WTC11 (cell line): Measurements from ENCODE around the gene ARID1A. TPM values are rescaled to one million over a fixed set of nuclear protein-coding genes. Genes with fewer than 3 reads are reported as not detected.
A peak's percentile ranks its signal among the peaks of the same experiment; 100 is the strongest.
"Not testable (repeated sequence)": the region's sequence is repeated elsewhere in the genome, so short reads cannot be mapped to it uniquely, and the experiment has no call there.

Experiments used
- ATAC-seq: fragments of 200-7000 bp; cut with Tn5 transposase; 2 replicates; pipeline ENCODE4 v1.10.0; 2021; ENCODE audit warnings: mild to moderate bottlenecking, moderate library complexity
- CTCF ChIA-PET: fragments of 300-600 bp; sonication (Branson Sonifier 250); formaldehyde crosslinking; loops from one replicate; lab custom pipeline; 2021; ENCODE audit warnings: antibody characterized with exemption; lab: Charles Lee
- POLR2A ChIA-PET: fragments of 350-600 bp; sonication (Branson Sonifier 250); formaldehyde crosslinking; loops from one replicate; lab custom pipeline; 2021; ENCODE audit warnings: antibody characterized with exemption; lab: Charles Lee
- DNase-seq: peaks from one replicate; pipeline ENCODE4 v3.0.0; 2021; ENCODE audit warnings: low spot score
- H3K27ac Mint-ChIP-seq: 2 replicates; pipeline ENCODE4 v1.8.0; 2021; ENCODE audit warnings: mixed read lengths
- H3K27me3 Mint-ChIP-seq: 2 replicates; pipeline ENCODE4 v1.8.0; 2021; ENCODE audit warnings: low read depth, mild to moderate bottlenecking, moderate library complexity, mixed read lengths
- H3K36me3 Mint-ChIP-seq: 2 replicates; pipeline ENCODE4 v1.8.0; 2021; ENCODE audit warnings: mixed read lengths
- H3K4me1 Mint-ChIP-seq: 2 replicates; pipeline ENCODE4 v1.8.0; 2022; ENCODE audit warnings: mixed read lengths
- H3K4me3 Mint-ChIP-seq: 2 replicates; pipeline ENCODE4 v1.8.0; 2021; ENCODE audit warnings: mild to moderate bottlenecking, moderate library complexity, mixed read lengths
- H3K9me3 Mint-ChIP-seq: 2 replicates; pipeline ENCODE4 v1.8.0; 2021; ENCODE audit warnings: mixed read lengths
- ATF1 ChIP-seq: sonication (generic); formaldehyde crosslinking; IDR thresholded peaks from 2 replicates; pipeline ENCODE4 v1.8.1; 2023; ENCODE audit warnings: mild to moderate bottlenecking, moderate library complexity, missing genetic modification reagents
- CBFB ChIP-seq: sonication (generic); formaldehyde crosslinking; IDR thresholded peaks from 2 replicates; pipeline ENCODE4 v1.8.1; 2022; ENCODE audit warnings: mild to moderate bottlenecking, low read depth, missing genetic modification reagents
- EMX1 ChIP-seq: fragments of 250-450 bp; sonication (Bioruptor Pico); IDR thresholded peaks from 2 replicates; pipeline ENCODE4 v1.8.0; 2021; ENCODE audit warnings: mild to moderate bottlenecking
- ETV6 ChIP-seq: sonication (generic); formaldehyde crosslinking; IDR thresholded peaks from 2 replicates; pipeline ENCODE4 v1.8.1; 2022; ENCODE audit warnings: mild to moderate bottlenecking, missing genetic modification reagents
- FOXP1 ChIP-seq: sonication (generic); formaldehyde crosslinking; IDR thresholded peaks from 2 replicates; pipeline ENCODE4 v1.8.0; 2022; ENCODE audit warnings: missing genetic modification reagents, mild to moderate bottlenecking, moderate library complexity, borderline replicate concordance
- GABPB1 ChIP-seq: sonication (generic); formaldehyde crosslinking; IDR thresholded peaks from 2 replicates; pipeline ENCODE4 v1.8.1; 2023; ENCODE audit warnings: mild to moderate bottlenecking, missing genetic modification reagents
- MXD4 ChIP-seq: fragments of 250-450 bp; sonication (Bioruptor Pico); IDR thresholded peaks from 2 replicates; pipeline ENCODE4 v1.8.0; 2021; ENCODE audit warnings: mild to moderate bottlenecking, moderate library complexity, borderline replicate concordance
- NFYB ChIP-seq: sonication (generic); formaldehyde crosslinking; conservative IDR thresholded peaks from 2 replicates; pipeline ENCODE4 v1.8.0; 2022; ENCODE audit warnings: low read depth, missing genetic modification reagents
- OVOL2 ChIP-seq: fragments of 250-450 bp; sonication (Bioruptor Pico); IDR thresholded peaks from 2 replicates; pipeline ENCODE4 v1.9.0; 2021; ENCODE audit warnings: mild to moderate bottlenecking, borderline replicate concordance
- RORB ChIP-seq: fragments of 250-450 bp; sonication (Bioruptor Pico); IDR thresholded peaks from 2 replicates; pipeline ENCODE4 v1.9.0; 2021; ENCODE audit warnings: mild to moderate bottlenecking
- ZNF317 ChIP-seq: sonication (generic); formaldehyde crosslinking; IDR thresholded peaks from 2 replicates; pipeline ENCODE4 v1.8.1; 2023; ENCODE audit warnings: low read depth, mild to moderate bottlenecking, moderate library complexity, missing genetic modification reagents, borderline replicate concordance
- total RNA-seq: library from RNA; stranded (reverse); gene quantifications from 3 replicates; pipeline ENCODE4 v1.2.3, GENCODE V29; 2021
- TF ChIP-seq, protein P1 (sequence below): sonication (generic); formaldehyde crosslinking; IDR thresholded peaks from 2 replicates; pipeline ENCODE4 v1.8.1; 2022; ENCODE audit warnings: mild to moderate bottlenecking, missing genetic modification reagents, moderate library complexity, borderline replicate concordance
- TF ChIP-seq, protein P2 (sequence below): fragments of 250-450 bp; sonication (Bioruptor Pico); IDR thresholded peaks from 2 replicates; pipeline ENCODE4 v1.8.0; 2021; ENCODE audit warnings: mild to moderate bottlenecking
- TF ChIP-seq, protein P3 (sequence below): sonication (generic); formaldehyde crosslinking; IDR thresholded peaks from 2 replicates; pipeline ENCODE4 v1.8.1; 2022; ENCODE audit warnings: low read depth, mild to moderate bottlenecking, moderate library complexity, missing genetic modification reagents, borderline replicate concordance
- TF ChIP-seq, protein P4 (sequence below): sonication (generic); formaldehyde crosslinking; IDR thresholded peaks from 2 replicates; pipeline ENCODE4 v1.8.0; 2022; ENCODE audit warnings: mild to moderate bottlenecking, missing genetic modification reagents
- TF ChIP-seq, protein P5 (sequence below): sonication (generic); formaldehyde crosslinking; IDR thresholded peaks from 2 replicates; pipeline ENCODE4 v1.8.1; 2022; ENCODE audit warnings: low read depth, missing genetic modification reagents, borderline replicate concordance
- TF ChIP-seq, protein P6 (sequence below): sonication (generic); formaldehyde crosslinking; conservative IDR thresholded peaks from 2 replicates; pipeline ENCODE4 v1.8.1; 2022; ENCODE audit warnings: mild to moderate bottlenecking, missing genetic modification reagents
- TF ChIP-seq, protein P7 (sequence below): sonication (generic); formaldehyde crosslinking; IDR thresholded peaks from 2 replicates; pipeline ENCODE4 v1.8.1; 2022; ENCODE audit warnings: mild to moderate bottlenecking, moderate library complexity, missing genetic modification reagents
- TF ChIP-seq, protein P8 (sequence below): fragments of 250-450 bp; sonication (Bioruptor Pico); IDR thresholded peaks from 2 replicates; pipeline ENCODE4 v1.9.0; 2021; ENCODE audit warnings: mild to moderate bottlenecking

The ARID1A gene
- total RNA-seq, 1 experiment from 2014 or later, result 98.0 TPM

DNA sequence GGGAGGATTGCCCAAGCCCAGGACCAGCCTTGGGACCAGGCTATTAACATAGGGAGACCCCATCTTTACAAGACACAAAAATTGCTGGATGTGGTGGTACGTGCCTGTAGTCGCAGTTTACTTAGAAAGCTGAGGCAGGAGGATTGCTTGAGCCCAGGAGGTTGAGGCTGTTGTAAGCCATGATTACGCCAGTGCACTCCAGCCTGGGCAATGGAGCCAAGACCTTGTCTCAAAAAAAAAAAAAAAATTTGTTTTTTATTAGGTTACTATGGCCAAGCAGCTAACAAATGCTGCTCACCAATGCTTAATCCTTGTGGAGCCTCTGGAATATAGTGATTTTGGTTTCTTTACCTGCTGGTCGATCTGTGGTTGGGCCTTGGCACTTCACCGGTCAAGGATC is 8.8 kb downstream of the ARID1A start:
- Mint-ChIP-seq H3K27ac (peak overlapping the region; percentile 26; the same call in 1 of the 2 replicates), H3K4me1 (peaks cover 26% of the 10 kb centered on the region), H3K9me3 (no peaks in the 10 kb centered on the region), H3K4me3 (no peak overlapping the region), H3K36me3 (peaks cover 17% of the 10 kb centered on the region), H3K27me3 (no peaks in the 10 kb centered on the region)
- ATAC-seq (no peak), DNase-seq (no peak)
- ChIA-PET POLR2A (interaction anchor here (0.6 kb wide), 1 partner anchor 11 kb away, joined by 3 read pairs; no protein-coding TSS in a partner anchor), CTCF (interaction anchor here (0.7 to 1.3 kb wide), 4 partner anchors 12 to 102 kb away, joined by 3 to 6 read pairs (median 4); no protein-coding TSS in a partner anchor)
- TF ChIP-seq, protein P1, sequence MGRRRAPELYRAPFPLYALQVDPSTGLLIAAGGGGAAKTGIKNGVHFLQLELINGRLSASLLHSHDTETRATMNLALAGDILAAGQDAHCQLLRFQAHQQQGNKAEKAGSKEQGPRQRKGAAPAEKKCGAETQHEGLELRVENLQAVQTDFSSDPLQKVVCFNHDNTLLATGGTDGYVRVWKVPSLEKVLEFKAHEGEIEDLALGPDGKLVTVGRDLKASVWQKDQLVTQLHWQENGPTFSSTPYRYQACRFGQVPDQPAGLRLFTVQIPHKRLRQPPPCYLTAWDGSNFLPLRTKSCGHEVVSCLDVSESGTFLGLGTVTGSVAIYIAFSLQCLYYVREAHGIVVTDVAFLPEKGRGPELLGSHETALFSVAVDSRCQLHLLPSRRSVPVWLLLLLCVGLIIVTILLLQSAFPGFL (CRISPR knock-in tag), result no peak
- TF ChIP-seq, protein P2, sequence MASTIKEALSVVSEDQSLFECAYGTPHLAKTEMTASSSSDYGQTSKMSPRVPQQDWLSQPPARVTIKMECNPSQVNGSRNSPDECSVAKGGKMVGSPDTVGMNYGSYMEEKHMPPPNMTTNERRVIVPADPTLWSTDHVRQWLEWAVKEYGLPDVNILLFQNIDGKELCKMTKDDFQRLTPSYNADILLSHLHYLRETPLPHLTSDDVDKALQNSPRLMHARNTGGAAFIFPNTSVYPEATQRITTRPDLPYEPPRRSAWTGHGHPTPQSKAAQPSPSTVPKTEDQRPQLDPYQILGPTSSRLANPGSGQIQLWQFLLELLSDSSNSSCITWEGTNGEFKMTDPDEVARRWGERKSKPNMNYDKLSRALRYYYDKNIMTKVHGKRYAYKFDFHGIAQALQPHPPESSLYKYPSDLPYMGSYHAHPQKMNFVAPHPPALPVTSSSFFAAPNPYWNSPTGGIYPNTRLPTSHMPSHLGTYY (CRISPR knock-in tag), result no peak
- TF ChIP-seq EMX1 (CRISPR knock-in tag) (no peak), RORB (CRISPR knock-in tag) (no peak), GABPB1 (no peak), CBFB (CRISPR knock-in tag) (no peak), ZNF317 (no peak), FOXP1 (CRISPR knock-in tag) (no peak), ATF1 (CRISPR knock-in tag) (no peak)
- TF ChIP-seq, protein P3, sequence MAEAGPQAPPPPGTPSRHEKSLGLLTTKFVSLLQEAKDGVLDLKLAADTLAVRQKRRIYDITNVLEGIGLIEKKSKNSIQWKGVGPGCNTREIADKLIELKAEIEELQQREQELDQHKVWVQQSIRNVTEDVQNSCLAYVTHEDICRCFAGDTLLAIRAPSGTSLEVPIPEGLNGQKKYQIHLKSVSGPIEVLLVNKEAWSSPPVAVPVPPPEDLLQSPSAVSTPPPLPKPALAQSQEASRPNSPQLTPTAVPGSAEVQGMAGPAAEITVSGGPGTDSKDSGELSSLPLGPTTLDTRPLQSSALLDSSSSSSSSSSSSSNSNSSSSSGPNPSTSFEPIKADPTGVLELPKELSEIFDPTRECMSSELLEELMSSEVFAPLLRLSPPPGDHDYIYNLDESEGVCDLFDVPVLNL, result no peak
- TF ChIP-seq, protein P4, sequence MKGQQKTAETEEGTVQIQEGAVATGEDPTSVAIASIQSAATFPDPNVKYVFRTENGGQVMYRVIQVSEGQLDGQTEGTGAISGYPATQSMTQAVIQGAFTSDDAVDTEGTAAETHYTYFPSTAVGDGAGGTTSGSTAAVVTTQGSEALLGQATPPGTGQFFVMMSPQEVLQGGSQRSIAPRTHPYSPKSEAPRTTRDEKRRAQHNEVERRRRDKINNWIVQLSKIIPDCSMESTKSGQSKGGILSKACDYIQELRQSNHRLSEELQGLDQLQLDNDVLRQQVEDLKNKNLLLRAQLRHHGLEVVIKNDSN (CRISPR knock-in tag), result no peak
- TF ChIP-seq, protein P5, sequence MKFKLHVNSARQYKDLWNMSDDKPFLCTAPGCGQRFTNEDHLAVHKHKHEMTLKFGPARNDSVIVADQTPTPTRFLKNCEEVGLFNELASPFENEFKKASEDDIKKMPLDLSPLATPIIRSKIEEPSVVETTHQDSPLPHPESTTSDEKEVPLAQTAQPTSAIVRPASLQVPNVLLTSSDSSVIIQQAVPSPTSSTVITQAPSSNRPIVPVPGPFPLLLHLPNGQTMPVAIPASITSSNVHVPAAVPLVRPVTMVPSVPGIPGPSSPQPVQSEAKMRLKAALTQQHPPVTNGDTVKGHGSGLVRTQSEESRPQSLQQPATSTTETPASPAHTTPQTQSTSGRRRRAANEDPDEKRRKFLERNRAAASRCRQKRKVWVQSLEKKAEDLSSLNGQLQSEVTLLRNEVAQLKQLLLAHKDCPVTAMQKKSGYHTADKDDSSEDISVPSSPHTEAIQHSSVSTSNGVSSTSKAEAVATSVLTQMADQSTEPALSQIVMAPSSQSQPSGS (CRISPR knock-in tag), result no peak
- TF ChIP-seq, protein P6, sequence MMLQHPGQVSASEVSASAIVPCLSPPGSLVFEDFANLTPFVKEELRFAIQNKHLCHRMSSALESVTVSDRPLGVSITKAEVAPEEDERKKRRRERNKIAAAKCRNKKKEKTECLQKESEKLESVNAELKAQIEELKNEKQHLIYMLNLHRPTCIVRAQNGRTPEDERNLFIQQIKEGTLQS, result no peak

DNA sequence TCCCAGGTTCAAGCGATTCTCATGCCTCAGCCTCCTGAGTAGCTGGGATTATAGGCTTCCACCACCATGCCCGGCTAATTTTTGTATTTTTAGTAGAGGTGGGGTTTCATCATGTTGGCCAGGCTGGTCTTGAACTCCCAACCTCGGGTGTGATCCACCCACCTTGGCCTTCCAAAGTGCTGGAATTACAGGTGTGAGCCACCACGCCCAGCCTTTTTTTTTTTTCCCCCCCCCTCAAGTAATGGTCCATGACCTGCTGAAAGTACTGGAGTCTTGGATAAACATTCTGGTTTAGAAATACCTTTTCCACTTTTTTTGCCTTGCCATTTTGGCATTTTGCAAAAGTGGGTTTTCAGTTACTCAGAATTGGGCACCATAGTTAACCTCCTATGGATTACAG is 9.4 kb downstream of the ARID1A start:
- POLR2A ChIA-PET, result interaction anchor here (0.6 to 1.4 kb wide), 2 partner anchors 11 to 18 kb away, joined by 3 to 4 read pairs; no protein-coding TSS in a partner anchor
- H3K9me3 Mint-ChIP-seq, ATAC-seq, H3K27me3 Mint-ChIP-seq, H3K4me3 Mint-ChIP-seq, H3K27ac Mint-ChIP-seq, DNase-seq: not testable (repeated sequence)
- CTCF ChIA-PET, result interaction anchor here (1.3 to 1.4 kb wide), 2 partner anchors 13 to 103 kb away, joined by 3 to 4 read pairs; no protein-coding TSS in a partner anchor
- H3K36me3 Mint-ChIP-seq, result peaks cover 17% of the 10 kb centered on the region
- H3K4me1 Mint-ChIP-seq, result peaks cover 26% of the 10 kb centered on the region

DNA sequence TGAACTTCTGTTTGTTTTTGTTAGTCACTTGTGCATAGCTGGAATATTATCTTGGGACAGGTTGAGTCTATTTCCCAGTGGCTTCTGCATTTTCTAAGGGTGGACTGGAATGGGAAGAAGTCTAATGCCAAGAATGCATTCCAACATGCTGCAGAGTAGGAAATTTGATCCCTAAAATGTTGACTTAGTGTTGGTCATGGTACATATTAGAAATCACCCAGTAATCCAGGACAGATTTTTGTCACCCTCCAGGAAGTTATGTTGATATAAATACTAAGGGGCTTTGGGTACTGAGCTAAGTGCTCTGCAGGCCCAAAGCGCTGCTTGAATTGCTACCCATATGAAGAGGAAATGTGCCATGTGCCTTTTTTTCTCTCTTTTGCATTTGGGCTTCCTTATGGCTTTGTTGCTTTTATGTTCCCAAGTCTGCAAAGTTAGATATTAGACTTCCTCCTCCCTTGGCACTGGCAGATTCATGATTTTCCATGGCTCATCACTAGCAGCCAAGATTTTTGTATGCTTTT is 10.0 kb downstream of the ARID1A start:
- CTCF ChIA-PET, result interaction anchor here (1.0 to 1.4 kb wide), 2 partner anchors 8 to 104 kb away, joined by 3 read pairs; no protein-coding TSS in a partner anchor
- POLR2A ChIA-PET, result interaction anchor here (0.5 to 1.4 kb wide), 2 partner anchors 8 to 18 kb away, joined by 3 to 4 read pairs; no protein-coding TSS in a partner anchor
- Mint-ChIP-seq H3K27ac (peak overlapping the region; percentile 84), H3K36me3 (peaks cover 17% of the 10 kb centered on the region), H3K4me1 (peaks cover 26% of the 10 kb centered on the region), H3K27me3 (no peaks in the 10 kb centered on the region), H3K9me3 (no peaks in the 10 kb centered on the region), H3K4me3 (peak overlapping the region; percentile 31; the same call in 1 of the 2 replicates)
- DNase-seq (no peak), ATAC-seq (no peak)
- TF ChIP-seq, protein P7, sequence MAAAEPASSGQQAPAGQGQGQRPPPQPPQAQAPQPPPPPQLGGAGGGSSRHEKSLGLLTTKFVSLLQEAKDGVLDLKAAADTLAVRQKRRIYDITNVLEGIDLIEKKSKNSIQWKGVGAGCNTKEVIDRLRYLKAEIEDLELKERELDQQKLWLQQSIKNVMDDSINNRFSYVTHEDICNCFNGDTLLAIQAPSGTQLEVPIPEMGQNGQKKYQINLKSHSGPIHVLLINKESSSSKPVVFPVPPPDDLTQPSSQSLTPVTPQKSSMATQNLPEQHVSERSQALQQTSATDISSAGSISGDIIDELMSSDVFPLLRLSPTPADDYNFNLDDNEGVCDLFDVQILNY (CRISPR knock-in tag), result no peak
- TF ChIP-seq, protein P8, sequence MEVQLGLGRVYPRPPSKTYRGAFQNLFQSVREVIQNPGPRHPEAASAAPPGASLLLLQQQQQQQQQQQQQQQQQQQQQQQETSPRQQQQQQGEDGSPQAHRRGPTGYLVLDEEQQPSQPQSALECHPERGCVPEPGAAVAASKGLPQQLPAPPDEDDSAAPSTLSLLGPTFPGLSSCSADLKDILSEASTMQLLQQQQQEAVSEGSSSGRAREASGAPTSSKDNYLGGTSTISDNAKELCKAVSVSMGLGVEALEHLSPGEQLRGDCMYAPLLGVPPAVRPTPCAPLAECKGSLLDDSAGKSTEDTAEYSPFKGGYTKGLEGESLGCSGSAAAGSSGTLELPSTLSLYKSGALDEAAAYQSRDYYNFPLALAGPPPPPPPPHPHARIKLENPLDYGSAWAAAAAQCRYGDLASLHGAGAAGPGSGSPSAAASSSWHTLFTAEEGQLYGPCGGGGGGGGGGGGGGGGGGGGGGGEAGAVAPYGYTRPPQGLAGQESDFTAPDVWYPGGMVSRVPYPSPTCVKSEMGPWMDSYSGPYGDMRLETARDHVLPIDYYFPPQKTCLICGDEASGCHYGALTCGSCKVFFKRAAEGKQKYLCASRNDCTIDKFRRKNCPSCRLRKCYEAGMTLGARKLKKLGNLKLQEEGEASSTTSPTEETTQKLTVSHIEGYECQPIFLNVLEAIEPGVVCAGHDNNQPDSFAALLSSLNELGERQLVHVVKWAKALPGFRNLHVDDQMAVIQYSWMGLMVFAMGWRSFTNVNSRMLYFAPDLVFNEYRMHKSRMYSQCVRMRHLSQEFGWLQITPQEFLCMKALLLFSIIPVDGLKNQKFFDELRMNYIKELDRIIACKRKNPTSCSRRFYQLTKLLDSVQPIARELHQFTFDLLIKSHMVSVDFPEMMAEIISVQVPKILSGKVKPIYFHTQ, result no peak
- TF ChIP-seq, protein P3, result no peak
- no peak for TF ChIP-seq RORB (CRISPR knock-in tag)
- TF ChIP-seq OVOL2 (CRISPR knock-in tag), result no peak
- no peak for TF ChIP-seq MXD4 (CRISPR knock-in tag)
- TF ChIP-seq NFYB (CRISPR knock-in tag), result no peak
- no peak for TF ChIP-seq ETV6 (CRISPR knock-in tag)
